ENCODE results near the gene DNAH8.

The DNAH8 gene

GRCh38 chr6:39055661-39056060, 340.6 kb downstream of the DNAH8 start:
- DNase-seq (ENCODE audit: low spot score) = no peak
- no peak for TF ChIP-seq CTCF (IDR thresholded peaks at IDR 0.05; ENCODE audit: extremely low read depth, insufficient read depth, missing control alignments)
- in situ Hi-C loops (cut with MboI; ENCODE audit: low pct_unique_long_range_greater_than_20kb, low sequenced_read_pairs, unreplicated experiment) = no loop called here

GRCh38 chr6:39056191-39056590, 341.1 kb downstream of the DNAH8 start:
- DNase-seq (ENCODE audit: low spot score) = no peak
- no peak for TF ChIP-seq CTCF (IDR thresholded peaks at IDR 0.05; ENCODE audit: extremely low read depth, insufficient read depth, missing control alignments)
- in situ Hi-C loops (cut with MboI; ENCODE audit: low pct_unique_long_range_greater_than_20kb, low sequenced_read_pairs, unreplicated experiment) = no loop called here

GRCh38 chr6:39056681-39057080, 341.6 kb downstream of the DNAH8 start:
- TF ChIP-seq CTCF (IDR thresholded peaks at IDR 0.05; ENCODE audit: extremely low read depth, insufficient read depth, missing control alignments) = no peak
- no peak for DNase-seq (ENCODE audit: low spot score)
- in situ Hi-C loops (cut with MboI; ENCODE audit: low pct_unique_long_range_greater_than_20kb, low sequenced_read_pairs, unreplicated experiment) = no loop called here

GRCh38 chr6:39057251-39058155, 342.4 kb downstream of the DNAH8 start:
- in situ Hi-C loops (cut with MboI; ENCODE audit: low pct_unique_long_range_greater_than_20kb, low sequenced_read_pairs, unreplicated experiment) = no loop called here
- no peak for TF ChIP-seq CTCF (IDR thresholded peaks at IDR 0.05; ENCODE audit: extremely low read depth, insufficient read depth, missing control alignments)
- DNase-seq (ENCODE audit: low spot score) = no peak

GRCh38 chr6:39058471-39059147, 343.5 kb downstream of the DNAH8 start:
- TF ChIP-seq CTCF (IDR thresholded peaks at IDR 0.05; ENCODE audit: extremely low read depth, insufficient read depth, missing control alignments) = no peak
- DNase-seq (ENCODE audit: low spot score) = no peak
- in situ Hi-C loops (cut with MboI; ENCODE audit: low pct_unique_long_range_greater_than_20kb, low sequenced_read_pairs, unreplicated experiment) = no loop called here

GRCh38 chr6:39059496-39060310, 344.6 kb downstream of the DNAH8 start:
- in situ Hi-C loops (cut with MboI; ENCODE audit: low pct_unique_long_range_greater_than_20kb, low sequenced_read_pairs, unreplicated experiment) = no loop called here
- DNase-seq (ENCODE audit: low spot score) = no peak
- no peak for TF ChIP-seq CTCF (IDR thresholded peaks at IDR 0.05; ENCODE audit: extremely low read depth, insufficient read depth, missing control alignments)
